Activated naive CD4-positive, alpha-beta T cell treated with anti-CD3 and anti-CD28 coated beads, Interleukin-2, amount 50 U/mL, for 24 hours (primary cell): ENCODE measurements around the gene TMEM53.
A peak's percentile ranks its signal among the peaks of the same experiment; 100 is the strongest.
"Not testable (repeated sequence)": the region's sequence is repeated elsewhere in the genome, so short reads cannot be mapped to it uniquely, and the experiment has no call there.

Experiments used
- H3K27ac Mint-ChIP-seq: one replicate; pipeline ENCODE4 v1.8.0; 2021; ENCODE audit warnings: mild to moderate bottlenecking, mixed read lengths
- H3K27me3 Mint-ChIP-seq: one replicate; pipeline ENCODE4 v1.8.0; 2021; ENCODE audit warnings: mixed read lengths
- H3K36me3 Mint-ChIP-seq: one replicate; pipeline ENCODE4 v1.8.0; 2021; ENCODE audit warnings: mixed read lengths
- H3K4me1 Mint-ChIP-seq: one replicate; pipeline ENCODE4 v1.8.0; 2021; ENCODE audit warnings: mixed read lengths
- H3K4me3 Mint-ChIP-seq: one replicate; pipeline ENCODE4 v1.8.0; 2021; ENCODE audit warnings: mild to moderate bottlenecking, mixed read lengths
- H3K9me3 Mint-ChIP-seq: one replicate; pipeline ENCODE4 v1.8.0; 2021; ENCODE audit warnings: mixed read lengths

The TMEM53 gene

DNA sequence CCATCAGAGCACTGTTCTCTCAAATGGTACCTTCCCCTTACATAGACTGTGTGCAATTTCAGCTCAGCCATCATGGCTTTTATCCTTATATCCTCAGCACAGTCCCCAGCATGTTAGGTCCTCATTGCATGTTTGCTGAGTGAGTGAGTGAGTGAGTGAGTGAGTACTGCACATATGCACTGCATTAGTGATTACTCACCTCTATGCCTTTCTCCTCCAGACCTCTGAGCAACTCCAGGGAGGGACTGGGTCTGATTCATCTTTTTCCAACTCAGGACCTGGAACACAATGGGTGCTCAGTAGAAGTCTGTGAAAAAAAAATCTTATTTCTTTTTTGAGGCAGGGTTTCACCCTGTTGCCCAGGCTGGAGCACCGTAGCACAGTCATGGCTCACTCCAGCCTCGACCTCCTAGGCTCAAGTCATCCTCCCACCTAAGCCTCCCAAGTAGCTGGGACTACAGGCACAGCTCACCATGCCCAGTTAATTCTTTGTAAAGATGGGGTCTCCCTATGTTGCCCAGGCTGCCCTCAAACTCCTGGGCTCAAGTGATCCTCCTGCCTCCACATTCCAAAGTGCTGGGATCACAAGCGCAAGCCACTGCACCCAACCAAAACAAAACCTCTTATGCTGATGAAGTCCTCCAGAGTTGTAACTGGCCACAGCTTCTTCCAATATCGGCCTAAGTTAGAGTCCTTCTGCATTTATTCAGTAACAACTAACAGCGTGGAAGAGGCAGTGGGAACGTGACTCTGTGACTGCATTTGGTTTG lies 33.0 kb upstream of the TMEM53 start:
- H3K9me3 Mint-ChIP-seq, result no peaks in the 10 kb centered on the region
- H3K4me3 Mint-ChIP-seq, result no peak overlapping the region
- no peaks in the 10 kb centered on the region for H3K27me3 Mint-ChIP-seq
- no peak overlapping the region for H3K27ac Mint-ChIP-seq
- no peaks in the 10 kb centered on the region for H3K36me3 Mint-ChIP-seq
- peaks cover 9% of the 10 kb centered on the region for H3K4me1 Mint-ChIP-seq

DNA sequence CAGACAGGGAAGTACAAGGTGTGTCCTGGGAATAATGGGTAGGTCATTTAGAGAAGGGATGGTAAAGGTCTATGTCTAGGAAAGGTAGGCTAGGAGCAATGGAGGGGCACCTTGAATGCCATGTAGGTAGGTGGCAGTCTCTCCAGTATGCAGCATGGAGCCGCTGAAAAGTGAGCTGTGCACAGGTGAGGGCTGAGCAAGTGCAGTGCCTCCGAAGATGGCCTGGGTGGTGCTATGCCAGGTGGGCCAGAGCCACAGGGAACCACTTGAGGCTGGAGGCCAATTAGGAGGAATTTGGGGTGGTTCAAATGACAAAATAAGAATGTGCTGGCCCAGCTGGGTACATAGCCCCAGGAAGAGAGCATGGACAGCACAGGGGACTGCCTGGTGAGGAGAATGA lies 31.7 kb upstream of the TMEM53 start:
- Mint-ChIP-seq H3K36me3 (no peaks in the 10 kb centered on the region), H3K9me3 (no peaks in the 10 kb centered on the region), H3K27ac (no peak overlapping the region), H3K4me3 (no peak overlapping the region), H3K4me1 (peaks cover 9% of the 10 kb centered on the region), H3K27me3 (no peaks in the 10 kb centered on the region)

DNA sequence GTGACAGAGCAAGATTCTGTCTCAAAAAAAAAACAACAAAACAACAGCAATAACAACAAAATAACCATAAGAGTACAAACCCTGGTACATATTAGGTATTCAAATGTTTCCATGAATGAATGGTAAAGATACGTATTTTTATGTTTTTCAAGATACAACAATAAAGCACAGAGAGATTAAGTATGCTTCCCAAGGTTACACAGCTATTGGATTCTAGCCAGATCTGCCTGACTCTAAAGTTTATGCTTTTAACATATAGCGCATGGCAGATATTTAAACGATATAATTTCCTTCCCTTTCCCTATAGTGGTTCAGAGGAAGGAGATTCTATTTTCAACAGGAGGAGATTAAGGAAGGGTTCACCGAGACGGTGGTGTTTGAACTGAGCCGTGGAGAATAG lies 31.2 kb upstream of the TMEM53 start:
- H3K4me3 Mint-ChIP-seq, result no peak overlapping the region
- peaks cover 9% of the 10 kb centered on the region for H3K4me1 Mint-ChIP-seq
- H3K27ac Mint-ChIP-seq, result no peak overlapping the region
- no peaks in the 10 kb centered on the region for H3K9me3 Mint-ChIP-seq
- no peaks in the 10 kb centered on the region for H3K36me3 Mint-ChIP-seq
- H3K27me3 Mint-ChIP-seq, result no peaks in the 10 kb centered on the region

DNA sequence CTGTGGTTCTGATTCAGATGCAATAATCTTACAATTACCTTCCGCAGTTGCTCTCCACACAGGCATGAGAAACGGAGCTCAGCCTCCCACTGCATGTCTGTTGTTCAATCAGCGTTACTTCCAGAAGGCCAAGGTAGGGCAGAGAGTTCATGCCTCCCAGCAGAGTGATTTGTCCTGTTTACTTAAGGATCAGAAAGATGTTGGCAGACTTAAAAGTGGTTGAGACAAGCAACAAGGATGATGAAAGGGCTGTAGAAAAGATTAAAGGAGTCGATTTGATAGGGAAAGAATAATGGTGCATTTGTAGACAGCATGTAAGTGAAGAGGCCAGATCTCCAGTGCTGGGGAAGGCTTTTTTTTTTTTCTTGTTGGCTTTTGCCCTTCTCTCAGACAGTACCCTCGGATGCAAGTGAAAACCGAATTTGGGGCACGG lies 26.9 kb upstream of the TMEM53 start:
- Mint-ChIP-seq H3K4me3 (no peak overlapping the region), H3K27ac (no peak overlapping the region), H3K27me3 (no peaks in the 10 kb centered on the region), H3K9me3 (no peaks in the 10 kb centered on the region), H3K4me1 (peaks cover 15% of the 10 kb centered on the region), H3K36me3 (no peaks in the 10 kb centered on the region)

DNA sequence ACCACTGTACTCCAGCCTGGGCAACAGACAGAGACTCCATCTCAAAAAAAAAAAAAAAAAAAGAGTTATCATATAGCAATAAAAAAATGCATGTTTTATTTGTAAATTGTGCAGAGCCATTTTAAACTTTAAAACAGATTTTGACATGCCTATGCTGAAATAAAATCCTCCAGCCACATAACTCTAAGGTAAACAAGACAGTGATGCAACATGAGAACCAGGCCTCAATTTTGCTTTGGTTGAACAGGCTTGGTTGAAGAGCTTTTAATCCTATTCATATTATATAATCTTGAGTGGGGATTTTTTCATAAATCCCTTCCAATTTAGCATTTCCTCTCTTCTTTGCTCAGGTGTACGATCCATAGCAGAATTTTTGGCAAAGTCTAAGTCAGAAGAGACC lies 26.3 kb upstream of the TMEM53 start:
- Mint-ChIP-seq H3K4me1 (peaks cover 20% of the 10 kb centered on the region), H3K9me3 (no peaks in the 10 kb centered on the region), H3K27ac (no peak overlapping the region), H3K27me3 (no peaks in the 10 kb centered on the region), H3K36me3 (no peaks in the 10 kb centered on the region), H3K4me3 (no peak overlapping the region)

DNA sequence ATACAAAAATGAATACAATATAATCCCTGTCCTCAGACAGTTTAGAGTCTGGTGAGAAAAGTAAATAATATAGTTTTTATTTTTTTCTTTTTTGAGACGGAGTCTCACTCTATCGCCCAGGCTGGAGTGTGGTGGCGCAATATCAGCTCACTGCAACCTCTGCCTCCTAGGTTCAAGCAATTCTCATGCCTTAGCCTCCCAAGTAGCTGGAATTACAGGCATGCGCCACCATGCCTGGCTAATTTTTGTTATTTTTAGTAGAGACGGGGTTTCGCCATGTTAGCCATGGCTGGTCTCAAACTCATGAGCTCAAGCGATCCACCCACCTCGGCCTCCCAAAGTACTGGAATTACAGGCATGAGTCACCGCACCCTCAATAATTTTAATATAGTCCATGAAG lies 25.1 kb upstream of the TMEM53 start:
- H3K4me3 Mint-ChIP-seq, H3K27me3 Mint-ChIP-seq, H3K36me3 Mint-ChIP-seq: not testable (repeated sequence)

DNA sequence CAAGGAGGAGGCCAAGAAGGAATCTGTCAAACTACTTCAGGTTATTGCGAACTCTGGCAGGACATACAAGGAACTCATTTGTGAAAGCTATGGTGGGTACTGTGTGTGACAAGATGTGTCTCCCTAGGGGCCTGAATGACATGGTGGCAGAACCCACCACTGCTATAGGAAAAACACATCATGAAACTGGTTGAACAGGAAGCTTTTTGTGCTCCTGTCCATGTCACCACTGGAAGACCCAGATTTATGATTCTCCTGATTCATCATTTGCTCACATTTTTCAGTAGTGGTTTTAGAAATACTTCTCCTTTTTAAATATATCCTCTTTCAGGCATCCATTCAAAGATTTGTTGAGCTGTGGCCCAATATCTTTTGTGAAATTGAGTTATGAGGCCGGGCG lies 23.9 kb upstream of the TMEM53 start:
- Mint-ChIP-seq H3K9me3 (no peaks in the 10 kb centered on the region), H3K4me3 (no peak overlapping the region), H3K27ac (no peak overlapping the region), H3K4me1 (peaks cover 26% of the 10 kb centered on the region), H3K36me3 (no peaks in the 10 kb centered on the region), H3K27me3 (no peaks in the 10 kb centered on the region)

More for the DNA sequence above, 25.1 kb upstream of the TMEM53 start:
- H3K27ac Mint-ChIP-seq, H3K9me3 Mint-ChIP-seq: not testable (repeated sequence)
- H3K4me1 Mint-ChIP-seq, result peaks cover 24% of the 10 kb centered on the region

DNA sequence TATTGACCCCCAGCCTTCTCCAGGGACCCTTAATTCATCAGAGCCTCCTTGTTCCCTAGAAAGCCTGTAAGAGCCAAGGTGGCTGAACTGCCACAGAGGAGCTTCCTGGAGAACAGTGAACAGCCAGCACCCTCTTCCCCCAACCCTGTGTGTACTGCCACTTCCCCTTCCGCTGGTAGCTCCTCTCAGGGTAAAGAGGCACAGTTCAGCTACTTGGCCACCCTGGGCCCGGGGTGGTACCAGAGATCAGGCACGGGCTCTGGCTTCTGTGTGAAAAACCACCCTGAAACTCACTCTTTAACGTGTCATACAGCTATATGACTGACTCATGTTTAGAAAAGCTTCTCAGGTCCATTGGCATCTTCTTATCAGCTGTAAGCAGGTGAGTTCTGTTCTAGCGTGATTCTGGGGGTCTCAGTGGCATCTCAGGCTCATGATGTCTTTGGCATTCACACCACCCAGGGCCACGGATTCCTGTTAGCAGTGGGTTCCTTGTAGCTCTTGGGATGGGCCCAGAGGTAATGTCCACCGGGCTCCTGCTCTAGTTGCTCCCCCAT lies 22.6 kb upstream of the TMEM53 start:
- H3K4me1 Mint-ChIP-seq, result peaks cover 28% of the 10 kb centered on the region

DNA sequence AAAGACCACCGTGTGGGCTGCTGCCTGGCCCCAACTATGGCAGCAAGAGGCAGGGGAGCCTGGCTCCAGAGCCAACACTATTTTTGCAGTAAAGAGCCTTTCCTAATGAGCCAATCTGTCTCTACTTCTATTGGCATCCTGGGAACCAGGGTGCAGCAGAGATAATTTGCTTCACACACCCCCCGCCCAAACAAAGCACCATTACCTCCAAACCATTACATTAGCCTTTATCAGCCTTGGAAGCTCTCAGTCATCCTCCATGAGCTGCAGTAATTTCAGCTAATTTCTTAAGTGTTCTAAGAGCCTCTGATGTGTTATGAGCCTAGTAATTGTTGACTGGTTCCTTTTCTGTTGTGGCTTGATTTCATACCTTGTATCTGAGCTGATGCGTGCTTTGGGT lies 21.8 kb upstream of the TMEM53 start:
- Mint-ChIP-seq H3K36me3 (peaks cover 2% of the 10 kb centered on the region), H3K4me3 (no peak overlapping the region)

More for the DNA sequence above, 22.6 kb upstream of the TMEM53 start:
- H3K36me3 Mint-ChIP-seq, result no peaks in the 10 kb centered on the region
- no peaks in the 10 kb centered on the region for H3K27me3 Mint-ChIP-seq
- no peaks in the 10 kb centered on the region for H3K9me3 Mint-ChIP-seq
- peak overlapping the region; percentile 71 for H3K4me3 Mint-ChIP-seq
- peak overlapping the region; percentile 95 for H3K27ac Mint-ChIP-seq

DNA sequence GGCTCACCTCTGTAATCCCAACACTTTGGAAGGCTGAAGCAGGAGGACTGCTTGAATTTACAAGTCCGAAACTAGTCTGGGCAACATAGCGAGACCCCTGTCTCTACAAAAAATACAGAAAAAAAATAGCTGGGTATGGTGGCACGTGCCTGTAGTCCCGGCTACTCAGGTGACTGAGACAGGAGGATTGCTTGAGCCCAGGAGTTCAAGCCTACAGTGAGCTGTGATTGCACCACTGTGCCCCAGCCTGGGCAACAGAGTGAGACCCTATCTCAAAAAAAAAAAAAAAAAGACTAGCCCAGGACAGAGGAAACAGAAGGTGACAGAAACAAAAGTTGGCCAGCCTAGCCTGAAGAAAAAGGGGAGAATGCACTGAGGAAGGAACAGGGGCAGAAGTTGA lies 21.4 kb upstream of the TMEM53 start:
- H3K9me3 Mint-ChIP-seq, result no peaks in the 10 kb centered on the region
- H3K27me3 Mint-ChIP-seq, result no peaks in the 10 kb centered on the region
- H3K27ac Mint-ChIP-seq, result no peak overlapping the region
- H3K4me1 Mint-ChIP-seq, result peaks cover 28% of the 10 kb centered on the region
- no peak overlapping the region for H3K4me3 Mint-ChIP-seq
- H3K36me3 Mint-ChIP-seq, result peaks cover 2% of the 10 kb centered on the region

More for the DNA sequence above, 21.8 kb upstream of the TMEM53 start:
- H3K9me3 Mint-ChIP-seq, result no peaks in the 10 kb centered on the region
- H3K27me3 Mint-ChIP-seq, result no peaks in the 10 kb centered on the region
- no peak overlapping the region for H3K27ac Mint-ChIP-seq
- H3K4me1 Mint-ChIP-seq, result peaks cover 28% of the 10 kb centered on the region

DNA sequence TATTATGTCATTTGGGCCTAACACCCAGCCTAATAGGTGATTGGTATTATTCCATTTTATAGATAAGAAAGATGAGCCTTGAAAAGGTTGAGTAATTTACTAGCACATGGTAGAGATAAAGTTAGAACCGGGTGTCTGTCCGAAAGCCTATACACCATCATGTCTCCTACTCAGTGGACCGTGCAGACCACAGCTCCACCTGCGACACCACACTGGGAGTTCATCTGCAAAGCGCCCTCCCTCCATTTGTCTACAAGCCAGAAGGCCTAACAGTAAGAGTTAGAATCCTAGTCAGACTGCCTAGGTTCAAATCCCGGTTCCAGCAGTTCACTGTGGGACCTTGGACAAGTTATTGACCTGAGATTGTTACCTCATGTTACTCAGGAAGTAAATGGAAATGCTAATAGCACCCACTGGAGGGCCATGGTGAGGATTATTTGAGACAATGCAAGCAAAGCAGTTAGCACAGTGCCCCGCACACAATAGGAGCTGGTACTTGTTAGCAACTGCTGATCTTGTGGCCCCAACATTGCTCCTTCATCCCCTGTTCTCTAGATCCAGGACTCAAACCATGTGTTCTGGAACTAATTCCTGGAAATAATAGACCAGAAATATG lies 20.7 kb upstream of the TMEM53 start:
- Mint-ChIP-seq H3K9me3 (no peaks in the 10 kb centered on the region), H3K4me1 (peaks cover 28% of the 10 kb centered on the region), H3K36me3 (peaks cover 2% of the 10 kb centered on the region), H3K27me3 (no peaks in the 10 kb centered on the region), H3K27ac (peak overlapping the region; percentile 23), H3K4me3 (no peak overlapping the region)

DNA sequence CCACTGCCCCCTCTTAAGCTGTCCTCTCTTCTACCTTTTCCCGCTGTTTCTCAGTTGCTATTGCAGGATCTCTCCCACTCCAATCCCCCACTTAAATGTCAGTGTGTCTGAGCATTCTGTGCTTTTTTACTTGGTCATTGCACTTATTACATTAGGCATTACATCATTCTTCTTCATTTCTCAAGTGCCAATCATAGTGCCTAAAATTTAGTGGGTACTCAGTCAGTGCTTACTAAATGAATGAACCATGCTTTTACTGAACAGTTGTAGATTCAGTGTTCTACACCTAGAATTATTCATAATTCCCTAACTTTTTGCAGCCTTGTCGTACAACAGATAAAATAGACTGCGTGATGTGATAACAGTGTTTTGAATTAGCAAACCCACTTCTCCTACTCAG lies 19.6 kb upstream of the TMEM53 start:
- Mint-ChIP-seq H3K4me3 (no peak overlapping the region), H3K9me3 (no peaks in the 10 kb centered on the region), H3K4me1 (peaks cover 28% of the 10 kb centered on the region), H3K36me3 (peaks cover 2% of the 10 kb centered on the region), H3K27ac (no peak overlapping the region), H3K27me3 (no peaks in the 10 kb centered on the region)

DNA sequence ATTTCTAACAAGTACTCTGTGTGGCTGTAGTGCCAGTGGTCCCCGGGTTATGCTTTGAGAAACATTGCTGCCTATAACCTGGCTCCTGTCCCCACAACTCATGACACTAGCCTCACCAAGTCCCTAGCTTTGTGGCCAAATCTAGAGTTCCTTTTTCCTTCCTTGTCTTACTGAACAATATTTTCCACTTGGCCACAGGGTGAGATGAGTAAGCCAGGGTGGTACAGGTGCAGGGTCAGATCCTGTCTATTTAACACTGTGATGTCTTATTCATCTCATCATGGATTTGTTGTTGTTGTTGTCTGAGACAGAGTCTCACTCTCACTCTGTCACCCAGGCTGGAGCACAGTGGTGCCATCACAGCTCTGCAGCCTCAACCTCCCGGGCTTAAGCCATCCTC lies 18.9 kb upstream of the TMEM53 start:
- Mint-ChIP-seq H3K4me1 (peaks cover 28% of the 10 kb centered on the region), H3K9me3 (no peaks in the 10 kb centered on the region), H3K27ac (no peak overlapping the region), H3K36me3 (peaks cover 2% of the 10 kb centered on the region), H3K27me3 (no peaks in the 10 kb centered on the region), H3K4me3 (no peak overlapping the region)

DNA sequence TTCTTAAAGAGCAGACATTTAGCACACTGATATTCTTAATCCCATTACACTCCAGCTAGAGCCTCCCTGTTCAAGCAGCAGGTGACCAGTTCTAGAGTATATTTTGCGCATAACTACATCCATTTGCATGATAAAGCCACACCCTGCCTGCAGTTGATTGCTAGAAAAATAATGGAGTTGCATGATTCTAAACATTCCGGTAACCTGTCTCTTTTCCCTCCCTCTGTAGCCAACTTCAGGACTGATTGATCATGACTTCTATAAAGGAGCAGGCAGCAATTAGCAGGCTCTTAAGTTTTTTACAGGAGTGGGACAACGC lies 15.1 kb upstream of the TMEM53 start:
- Mint-ChIP-seq H3K4me1 (peaks cover 6% of the 10 kb centered on the region), H3K27ac (no peak overlapping the region), H3K9me3 (no peaks in the 10 kb centered on the region), H3K36me3 (peaks cover 2% of the 10 kb centered on the region), H3K27me3 (no peaks in the 10 kb centered on the region), H3K4me3 (no peak overlapping the region)

DNA sequence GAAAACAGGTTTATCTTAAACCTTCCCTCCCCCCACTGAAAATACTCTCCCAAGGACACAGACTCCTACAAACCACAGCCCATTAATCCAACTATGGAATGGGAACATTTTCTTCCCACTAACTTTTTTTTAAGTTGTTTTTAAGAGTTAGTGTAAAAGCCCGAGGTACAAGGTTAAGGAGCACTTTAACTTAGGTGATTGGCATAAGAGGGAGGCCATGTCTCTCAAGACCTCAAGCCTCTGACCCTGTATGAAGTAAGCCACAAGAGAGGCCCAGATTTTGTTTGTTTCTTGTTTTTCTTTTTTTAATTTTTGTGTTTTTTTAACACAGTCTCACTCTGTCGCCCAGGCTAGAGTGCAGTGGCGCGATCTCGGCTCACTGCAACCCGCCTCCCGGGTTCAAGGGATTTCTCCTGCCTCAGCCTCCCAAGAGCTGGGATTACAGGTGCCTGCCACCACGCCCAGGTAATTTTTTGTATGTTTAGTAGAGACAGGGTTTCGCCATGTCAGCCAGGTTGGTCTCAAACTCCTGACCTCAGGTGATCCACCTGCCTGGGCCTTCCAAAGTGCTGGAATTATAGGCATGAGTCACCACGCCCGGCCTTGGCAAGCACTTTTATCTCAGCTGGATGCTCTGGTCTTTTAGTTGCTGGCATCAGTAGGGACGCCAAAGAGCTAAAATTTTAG lies 14.6 kb upstream of the TMEM53 start:
- Mint-ChIP-seq H3K4me3 (no peak overlapping the region), H3K27ac (no peak overlapping the region), H3K9me3 (no peaks in the 10 kb centered on the region), H3K36me3 (peaks cover 2% of the 10 kb centered on the region), H3K4me1 (peaks cover 8% of the 10 kb centered on the region), H3K27me3 (no peaks in the 10 kb centered on the region)

DNA sequence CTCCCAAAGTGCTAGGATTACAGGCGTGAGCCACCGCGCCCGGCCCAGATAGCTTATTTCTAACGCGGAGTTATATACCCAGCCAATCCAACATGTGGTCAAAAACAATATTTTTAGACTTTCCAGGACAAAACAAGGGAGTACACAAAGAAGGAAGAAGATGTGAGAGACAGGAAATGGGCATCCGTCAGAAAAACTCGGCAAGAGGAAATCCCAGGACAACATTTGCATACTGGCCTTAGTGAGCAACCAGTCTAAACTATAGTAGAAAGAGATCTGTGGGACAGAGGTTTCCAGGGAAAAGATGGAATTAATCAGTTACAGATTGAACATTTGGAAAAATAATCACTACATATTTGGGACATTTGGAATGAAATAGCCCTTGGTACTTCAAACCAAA lies 11.6 kb upstream of the TMEM53 start:
- no peak overlapping the region for H3K27ac Mint-ChIP-seq
- H3K9me3 Mint-ChIP-seq, result no peaks in the 10 kb centered on the region
- H3K4me1 Mint-ChIP-seq, result peaks cover 4% of the 10 kb centered on the region
- H3K4me3 Mint-ChIP-seq, result no peak overlapping the region
- no peaks in the 10 kb centered on the region for H3K36me3 Mint-ChIP-seq
- H3K27me3 Mint-ChIP-seq, result no peaks in the 10 kb centered on the region
